ENCODE measurements around the gene SPART.

SPART gene

DNA sequence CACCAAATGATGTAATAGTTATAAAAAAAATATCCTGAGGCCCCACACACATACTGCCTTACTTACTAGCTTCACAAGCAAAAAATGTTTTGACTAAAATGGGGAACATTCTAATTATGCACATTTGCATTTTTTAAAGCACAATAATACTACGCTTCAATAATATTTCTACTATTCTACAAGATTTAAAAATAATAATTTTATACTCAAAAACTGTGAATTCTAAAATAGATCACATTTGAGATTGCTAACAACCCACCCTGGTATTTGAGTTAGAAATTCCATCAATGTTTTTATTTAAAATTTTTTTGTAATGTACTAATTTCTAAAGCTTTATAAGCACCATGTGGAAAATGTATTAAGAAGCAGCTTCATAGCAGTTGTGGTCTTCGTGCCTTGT lies 72.8 kb downstream of the SPART start:
- H3K4me3 ChIP-seq (ENCODE audit: low read length): no peak overlapping the region
- no peak for TF ChIP-seq ZNF274 (IDR thresholded peaks at IDR 0.05; ENCODE audit: low read depth, low read length)

DNA sequence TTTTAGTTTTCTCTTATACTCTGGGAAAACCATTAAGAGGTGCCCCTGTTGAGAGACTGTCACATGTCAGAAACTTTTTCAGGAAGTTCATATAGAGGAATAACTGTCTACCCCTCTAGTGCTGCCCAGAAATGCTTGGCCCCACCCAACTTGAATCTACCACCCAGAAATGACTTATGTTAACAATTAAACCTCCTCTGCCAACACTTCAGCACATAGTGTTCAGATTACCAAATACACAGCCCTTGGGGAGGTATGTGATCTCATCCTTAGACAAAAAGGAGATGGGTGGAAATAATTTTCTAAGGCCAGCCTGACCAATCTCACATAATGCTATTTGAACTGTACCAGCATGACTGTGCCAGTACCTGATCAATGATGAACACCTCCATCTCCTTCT lies 84.2 kb downstream of the SPART start:
- no peak overlapping the region for H3K4me3 ChIP-seq (ENCODE audit: low read length)
- TF ChIP-seq ZNF274 (IDR thresholded peaks at IDR 0.05; ENCODE audit: low read depth, low read length): no peak

DNA sequence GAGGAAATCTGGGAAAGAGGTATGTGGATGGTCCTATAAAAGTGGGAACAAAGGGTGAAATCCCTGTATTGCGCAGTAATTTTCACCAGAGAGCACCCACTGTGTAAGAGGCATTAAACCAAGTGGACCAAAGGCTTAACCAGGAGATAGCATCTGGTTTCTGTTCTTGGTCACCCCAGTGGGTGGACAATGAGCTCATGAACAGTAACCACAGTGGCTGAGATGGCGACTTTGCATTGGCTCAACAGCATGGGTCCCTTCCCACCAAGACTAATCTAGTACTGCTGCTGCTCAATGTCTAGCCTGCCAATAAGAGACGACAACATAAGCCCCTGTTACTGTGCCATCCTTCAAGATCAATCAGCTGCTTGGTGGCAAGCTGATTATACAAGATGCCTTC lies 85.2 kb downstream of the SPART start:
- no peak overlapping the region for H3K4me3 ChIP-seq (ENCODE audit: low read length)
- no peak for TF ChIP-seq ZNF274 (IDR thresholded peaks at IDR 0.05; ENCODE audit: low read depth, low read length)

DNA sequence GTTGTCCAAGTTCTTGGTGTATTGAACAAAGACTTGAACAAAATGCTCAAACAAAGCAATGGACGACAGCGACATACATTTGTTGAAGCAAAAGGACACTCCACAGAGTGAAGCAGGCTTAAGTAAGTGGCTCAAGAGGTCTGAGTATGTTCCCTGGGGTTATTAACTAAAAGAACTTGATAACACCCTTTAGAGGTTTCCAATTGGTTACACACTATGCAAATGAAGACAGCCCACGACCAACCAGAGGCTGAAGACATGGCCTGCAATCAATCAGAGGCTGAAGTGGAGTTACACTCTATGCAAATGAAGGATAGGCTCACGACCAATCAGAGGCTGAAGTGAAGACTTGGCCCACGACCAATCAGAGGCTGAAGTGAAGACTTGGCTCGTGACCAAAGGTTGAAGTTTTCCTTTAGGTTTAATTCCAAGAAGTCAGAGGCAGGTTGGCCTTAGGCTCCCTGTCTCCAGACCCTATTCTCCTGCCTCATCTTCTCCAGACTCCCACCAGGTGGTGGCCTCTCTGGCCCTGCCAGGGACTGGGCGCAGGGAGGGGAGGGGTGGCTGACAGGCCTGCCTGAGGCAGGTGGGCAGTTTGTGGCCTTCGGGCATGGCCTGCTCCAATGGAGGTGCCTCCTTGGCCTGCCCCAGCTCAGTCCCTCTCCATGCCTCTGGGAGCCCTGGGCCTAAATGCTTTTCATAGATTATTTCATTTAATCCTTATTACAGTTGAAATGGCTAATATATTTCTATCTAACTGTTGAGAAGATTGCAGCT lies 86.6 kb downstream of the SPART start:
- TF ChIP-seq ZNF274 (IDR thresholded peaks at IDR 0.05; ENCODE audit: low read depth, low read length): no peak
- no peak overlapping the region for H3K4me3 ChIP-seq (ENCODE audit: low read length)

DNA sequence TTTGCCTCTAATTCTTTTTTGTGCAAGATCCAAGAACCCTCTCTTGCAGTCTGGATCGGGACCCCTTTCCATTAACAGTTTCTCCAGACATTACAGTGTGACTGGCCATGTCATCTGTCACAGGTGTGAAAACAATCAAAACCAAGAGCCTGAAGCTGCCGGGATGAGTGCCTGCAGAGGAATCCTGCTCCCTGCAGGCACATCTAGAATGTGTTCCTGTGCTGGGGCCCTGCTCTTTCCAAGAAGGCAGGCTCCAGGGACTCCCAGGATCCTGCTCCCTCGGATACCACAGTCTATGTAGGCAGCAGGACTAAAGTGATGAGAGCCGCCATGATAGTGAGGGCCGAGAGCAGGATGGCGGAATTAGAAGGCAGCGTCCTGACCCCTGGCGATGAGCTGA lies 87.4 kb downstream of the SPART start:
- no peak for TF ChIP-seq ZNF274 (IDR thresholded peaks at IDR 0.05; ENCODE audit: low read depth, low read length)
- H3K4me3 ChIP-seq (ENCODE audit: low read length): no peak overlapping the region

All from GM08714 (cell line).